Fibroblast of pulmonary artery (primary cell): Measurements from ENCODE around the gene ATP10B.

Experiments used
- DNase-seq: peaks from one replicate; pipeline ENCODE4 v3.0.0-alpha.2; 2010; ENCODE audit warnings: low read depth
- H3K4me3 ChIP-seq: replicated peaks from 2 replicates; pipeline ENCODE4 v1.5.1; 2011; ENCODE audit warnings: low read depth, mild to moderate bottlenecking, control low read depth, low read length, moderate library complexity
- CTCF ChIP-seq: IDR thresholded peaks from 2 replicates; pipeline ENCODE4 v1.5.1; 2011; ENCODE audit warnings: mild to moderate bottlenecking, control low read depth, low read length, inconsistent platforms; ENCODE audit errors: missing control alignments

ATP10B gene

GRCh38 chr5:160774666-160775315 is 77.2 kb downstream of the ATP10B start:
- TF ChIP-seq CTCF = no peak
- no peak for DNase-seq
- H3K4me3 ChIP-seq = no peak overlapping the region

GRCh38 chr5:160773646-160774410 is 78.2 kb downstream of the ATP10B start:
- H3K4me3 ChIP-seq = no peak overlapping the region
- no peak for TF ChIP-seq CTCF
- no peak for DNase-seq

- TF ChIP-seq CTCF = no peak
- no peak for DNase-seq
- H3K4me3 ChIP-seq = no peak overlapping the region
These were observed 79.2 kb downstream of the ATP10B start for GRCh38 chr5:160772854-160773253.

GRCh38 chr5:160770718-160771117 is 81.3 kb downstream of the ATP10B start:
- TF ChIP-seq CTCF = no peak
- no peak overlapping the region for H3K4me3 ChIP-seq
- no peak for DNase-seq

- no peak for TF ChIP-seq CTCF
- no peak overlapping the region for H3K4me3 ChIP-seq
- DNase-seq = no peak
These were observed 82.7 kb downstream of the ATP10B start for GRCh38 chr5:160769301-160769700.

GRCh38 chr5:160767062-160767461 is 84.9 kb downstream of the ATP10B start:
- DNase-seq = no peak
- TF ChIP-seq CTCF = no peak

GRCh38 chr5:160760008-160760407 is 92.0 kb downstream of the ATP10B start:
- TF ChIP-seq CTCF = no peak
- DNase-seq = no peak
- no peak overlapping the region for H3K4me3 ChIP-seq

More at GRCh38 chr5:160767062-160767461, 84.9 kb downstream of the ATP10B start:
- no peak overlapping the region for H3K4me3 ChIP-seq
